ENCODE data around the gene PCDH18.
A peak's percentile ranks its signal among the peaks of the same experiment; 100 is the strongest.
"Not testable (repeated sequence)": the region's sequence is repeated elsewhere in the genome, so short reads cannot be mapped to it uniquely, and the experiment has no call there.

PCDH18 gene, protein sequence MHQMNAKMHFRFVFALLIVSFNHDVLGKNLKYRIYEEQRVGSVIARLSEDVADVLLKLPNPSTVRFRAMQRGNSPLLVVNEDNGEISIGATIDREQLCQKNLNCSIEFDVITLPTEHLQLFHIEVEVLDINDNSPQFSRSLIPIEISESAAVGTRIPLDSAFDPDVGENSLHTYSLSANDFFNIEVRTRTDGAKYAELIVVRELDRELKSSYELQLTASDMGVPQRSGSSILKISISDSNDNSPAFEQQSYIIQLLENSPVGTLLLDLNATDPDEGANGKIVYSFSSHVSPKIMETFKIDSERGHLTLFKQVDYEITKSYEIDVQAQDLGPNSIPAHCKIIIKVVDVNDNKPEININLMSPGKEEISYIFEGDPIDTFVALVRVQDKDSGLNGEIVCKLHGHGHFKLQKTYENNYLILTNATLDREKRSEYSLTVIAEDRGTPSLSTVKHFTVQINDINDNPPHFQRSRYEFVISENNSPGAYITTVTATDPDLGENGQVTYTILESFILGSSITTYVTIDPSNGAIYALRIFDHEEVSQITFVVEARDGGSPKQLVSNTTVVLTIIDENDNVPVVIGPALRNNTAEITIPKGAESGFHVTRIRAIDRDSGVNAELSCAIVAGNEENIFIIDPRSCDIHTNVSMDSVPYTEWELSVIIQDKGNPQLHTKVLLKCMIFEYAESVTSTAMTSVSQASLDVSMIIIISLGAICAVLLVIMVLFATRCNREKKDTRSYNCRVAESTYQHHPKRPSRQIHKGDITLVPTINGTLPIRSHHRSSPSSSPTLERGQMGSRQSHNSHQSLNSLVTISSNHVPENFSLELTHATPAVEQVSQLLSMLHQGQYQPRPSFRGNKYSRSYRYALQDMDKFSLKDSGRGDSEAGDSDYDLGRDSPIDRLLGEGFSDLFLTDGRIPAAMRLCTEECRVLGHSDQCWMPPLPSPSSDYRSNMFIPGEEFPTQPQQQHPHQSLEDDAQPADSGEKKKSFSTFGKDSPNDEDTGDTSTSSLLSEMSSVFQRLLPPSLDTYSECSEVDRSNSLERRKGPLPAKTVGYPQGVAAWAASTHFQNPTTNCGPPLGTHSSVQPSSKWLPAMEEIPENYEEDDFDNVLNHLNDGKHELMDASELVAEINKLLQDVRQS

GRCh38 chr4:137531986-137532868 is at the start of gene PCDH18:
TSS of gene PCDH18 (minus strand) at chr4:137532494. CDS start at chr4:137532088, 406 bp downstream.
- no peak for DNase-seq (ENCODE audit: low spot score)

GRCh38 chr4:137576446-137576845 is 44.2 kb upstream of the PCDH18 start:
- no peak for DNase-seq (ENCODE audit: low spot score)

GRCh38 chr4:137572647-137573046 is 40.4 kb upstream of the PCDH18 start:
- no peak for DNase-seq (ENCODE audit: low spot score)

- DNase-seq (ENCODE audit: low spot score) = no peak
Measured at GRCh38 chr4:137572163-137572562, 39.9 kb upstream of the PCDH18 start.

DNA sequence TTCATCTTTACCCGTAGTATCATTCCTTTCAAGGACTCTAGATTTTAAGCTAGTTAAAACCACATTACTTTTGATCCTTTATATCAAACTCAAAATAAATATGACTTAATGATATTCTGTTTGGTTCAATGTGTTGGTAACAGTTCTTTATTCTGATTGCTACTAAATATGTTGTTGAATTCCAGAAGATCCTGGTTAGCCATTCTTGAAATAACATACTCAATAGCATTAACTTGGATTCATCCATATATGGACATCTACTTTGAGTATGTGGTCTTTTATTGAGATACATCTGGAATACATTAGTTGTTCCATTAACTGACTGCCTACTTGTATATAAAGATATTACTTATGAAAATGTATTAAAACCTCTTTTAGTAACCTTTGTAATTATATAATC is 27.5 kb upstream of the PCDH18 start:
- DNase-seq (ENCODE audit: low spot score) = no peak

GRCh38 chr4:137558951-137559350 is 26.7 kb upstream of the PCDH18 start:
- DNase-seq (ENCODE audit: low spot score) = no peak

- DNase-seq (ENCODE audit: low spot score) = no peak
Measured at GRCh38 chr4:137545461-137545861, 13.2 kb upstream of the PCDH18 start.

- DNase-seq (ENCODE audit: low spot score) = no peak
Measured at GRCh38 chr4:137543648-137544047, 11.4 kb upstream of the PCDH18 start.

DNA sequence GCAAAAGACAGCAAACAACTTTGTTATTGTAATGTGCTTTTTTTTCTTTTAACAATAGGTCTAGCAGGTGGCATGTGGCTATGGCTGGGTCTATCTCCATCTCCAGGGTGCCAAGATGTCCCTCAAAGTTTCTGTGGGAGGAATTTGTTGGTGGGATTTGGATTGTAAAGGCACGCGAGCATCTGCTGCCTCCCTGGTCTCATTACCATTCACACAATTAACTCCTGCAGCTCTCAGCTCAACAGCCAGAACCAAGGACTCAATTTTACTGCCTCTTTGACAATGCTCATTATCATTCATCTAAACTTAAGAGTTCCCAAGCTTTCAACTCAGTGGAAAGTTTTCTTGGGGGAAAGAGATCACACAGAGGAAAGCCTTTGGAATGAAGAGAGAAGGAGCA is 10.9 kb upstream of the PCDH18 start:
- DNase-seq (ENCODE audit: low spot score) = no peak

DNA sequence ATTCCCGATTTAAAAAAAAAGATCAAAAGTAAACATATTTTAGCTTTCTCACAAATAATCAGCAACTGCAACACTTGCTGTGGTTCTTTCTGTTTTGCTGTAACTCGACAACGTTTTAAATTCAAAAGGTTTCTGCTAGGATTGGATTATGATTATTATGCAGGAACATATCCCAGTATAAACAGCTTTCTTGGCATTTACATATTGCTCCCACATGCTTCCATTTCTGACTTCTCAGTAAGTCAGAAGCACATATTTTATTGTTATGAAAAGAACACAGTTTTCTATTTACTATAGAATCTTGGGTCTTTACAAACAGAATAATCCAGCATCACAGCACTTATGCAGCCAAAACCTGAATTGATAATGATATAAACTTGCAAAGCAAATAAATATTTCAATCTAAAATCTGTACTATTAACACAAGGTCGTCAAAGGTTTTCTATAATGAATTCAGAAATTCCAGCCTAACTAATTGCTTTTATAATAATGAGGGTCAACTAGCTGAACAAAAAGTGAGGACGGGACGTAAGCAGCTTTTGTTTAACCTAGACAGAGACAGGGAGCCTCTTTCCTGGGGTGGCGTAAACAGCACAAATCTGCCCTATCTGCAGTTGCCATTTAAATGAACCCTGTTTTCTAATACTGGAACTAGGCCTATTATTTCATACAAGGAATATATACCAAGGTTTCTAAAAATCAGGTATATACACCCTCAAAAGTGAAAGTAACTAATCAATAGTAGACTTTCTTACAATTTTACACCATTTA is 9.8 kb upstream of the PCDH18 start:
- no peak for DNase-seq (ENCODE audit: low spot score)

DNA sequence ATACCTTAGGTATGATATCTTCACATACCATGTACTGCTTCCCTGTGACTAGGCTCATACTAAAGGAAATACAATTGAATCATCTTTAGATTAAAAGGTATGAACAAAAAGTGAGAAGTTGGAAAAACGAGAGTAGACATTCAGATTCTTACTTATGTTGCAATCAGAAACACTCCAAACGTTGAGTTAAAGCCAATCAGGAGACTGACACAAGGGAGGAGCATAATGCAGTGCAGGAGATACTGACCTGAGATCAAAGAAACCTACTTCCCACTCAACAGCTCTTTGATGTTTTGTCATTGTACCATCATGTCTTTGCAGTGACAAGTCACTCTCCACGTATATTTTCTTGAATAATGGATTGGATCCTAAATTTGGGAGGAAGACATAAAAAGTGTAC is 8.9 kb upstream of the PCDH18 start:
- DNase-seq (ENCODE audit: low spot score) = no peak

DNA sequence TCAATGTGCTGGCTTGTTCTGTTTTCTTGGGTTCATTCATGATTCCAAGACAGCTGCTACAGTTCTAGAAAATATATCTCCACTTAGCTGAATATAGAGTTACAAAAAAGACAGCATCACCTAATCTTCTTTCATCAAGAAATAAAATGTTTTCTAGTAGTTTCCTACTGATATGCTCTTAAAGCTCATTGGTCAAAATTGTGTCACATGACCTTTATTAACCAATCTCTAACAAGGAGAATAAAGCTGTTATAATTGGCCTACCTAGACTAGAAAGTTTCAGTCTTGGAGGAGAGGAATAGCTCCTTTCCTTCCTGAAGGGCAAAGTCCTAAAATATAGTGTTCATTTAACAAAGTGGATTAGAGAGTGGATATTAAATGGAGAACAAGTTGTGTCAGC is 8.1 kb upstream of the PCDH18 start:
- peak; percentile 44 for DNase-seq (ENCODE audit: low spot score)

GRCh38 chr4:137538526-137538925 is 6.2 kb upstream of the PCDH18 start:
- no peak for DNase-seq (ENCODE audit: low spot score)

DNA sequence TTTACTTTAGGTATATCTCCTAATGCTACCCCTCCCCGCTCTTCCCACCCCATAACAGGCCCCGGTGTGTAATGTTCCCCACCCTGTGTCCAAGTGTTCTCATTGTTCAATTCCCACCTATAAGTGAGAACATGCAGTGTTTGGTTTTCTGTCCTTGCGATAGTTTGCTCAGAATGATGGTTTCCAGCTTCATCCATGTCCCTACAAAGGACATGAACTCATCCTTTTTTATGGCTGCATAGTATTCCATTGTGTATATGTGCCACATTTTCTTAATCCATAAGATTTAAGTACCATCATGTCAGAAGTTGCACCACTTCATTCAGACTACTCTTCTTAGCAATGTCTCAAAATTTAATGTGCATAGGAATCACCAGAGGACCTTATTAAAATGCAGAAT is 5.5 kb upstream of the PCDH18 start:
- DNase-seq (ENCODE audit: low spot score) = not testable (repeated sequence)

- no peak for DNase-seq (ENCODE audit: low spot score)
Measured at GRCh38 chr4:137536789-137537561, 4.7 kb upstream of the PCDH18 start.

- DNase-seq (ENCODE audit: low spot score) = no peak
Measured at GRCh38 chr4:137535718-137536117, 3.4 kb upstream of the PCDH18 start.

DNA sequence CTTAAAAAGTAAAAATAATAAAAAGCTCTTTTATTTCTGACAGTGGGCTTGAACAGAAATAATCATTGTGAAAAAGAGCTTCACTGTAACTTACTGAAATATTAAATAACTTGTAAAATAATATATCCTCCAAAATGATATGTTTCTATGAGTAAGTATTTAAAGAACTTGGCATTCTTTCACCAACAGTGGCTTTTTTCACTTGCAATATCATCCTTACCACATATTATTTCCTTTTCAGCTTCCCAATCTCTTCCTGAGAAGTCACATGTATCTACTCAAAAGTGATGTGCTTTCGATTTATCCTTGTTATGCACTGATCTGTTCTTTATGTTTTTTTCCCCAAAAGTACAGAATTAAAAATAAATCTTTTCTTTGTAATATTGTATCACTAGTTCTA is 2.2 kb upstream of the PCDH18 start:
- no peak for DNase-seq (ENCODE audit: low spot score)

DNA sequence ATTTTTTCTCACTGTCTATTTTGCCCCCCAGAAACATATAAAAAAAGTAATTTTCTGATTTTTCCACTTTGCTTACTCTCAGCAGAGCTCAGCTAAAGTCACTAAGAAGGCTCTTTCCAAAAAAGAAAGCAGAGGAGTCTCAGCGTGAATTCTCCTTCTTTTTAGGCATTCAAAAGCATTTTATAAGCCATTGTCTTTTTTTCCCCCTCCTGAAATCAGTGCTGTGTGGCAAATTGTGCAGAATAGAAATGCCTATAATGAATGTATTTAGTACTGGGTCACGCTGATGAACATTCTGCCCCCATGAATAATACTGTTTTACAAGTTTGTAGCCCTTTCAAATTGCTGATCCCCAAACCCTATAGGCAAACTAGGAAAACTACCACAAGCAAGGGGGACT is 1.6 kb upstream of the PCDH18 start:
- no peak for DNase-seq (ENCODE audit: low spot score)

GRCh38 chr4:137532869-137533236 is 559 bp upstream of the PCDH18 start:
- no peak for DNase-seq (ENCODE audit: low spot score)
